ENCODE data around the gene KBTBD12. TPM values are rescaled to one million over a fixed set of nuclear protein-coding genes. Genes with fewer than 3 reads are reported as not detected.

KBTBD12 gene
- total and polyA plus RNA-seq, 2 experiments from 2014 or later = 0.02 to 0.66 TPM

DNA sequence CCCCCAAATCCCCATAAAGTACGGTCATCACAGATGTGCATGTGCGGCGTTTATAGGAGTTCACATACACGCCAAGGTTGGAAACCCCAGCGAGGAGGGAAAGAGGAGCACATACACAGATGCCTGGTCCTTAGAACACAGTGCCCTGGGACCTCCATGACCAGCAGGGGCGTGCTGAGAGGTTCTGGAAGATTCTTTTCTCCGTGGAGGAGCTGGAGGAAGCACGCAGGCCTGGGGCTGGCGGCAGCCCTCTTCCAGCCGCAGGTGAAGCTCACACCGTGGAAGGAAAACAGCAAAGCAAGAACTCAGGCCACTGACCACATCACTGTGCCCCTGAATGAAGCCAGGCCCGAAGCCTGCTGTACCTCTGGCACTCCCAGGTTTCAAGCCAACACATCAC is 76.2 kb downstream of the KBTBD12 start:
- Histone ChIP-seq H3K9me3 (ENCODE audit: low read depth) (no peaks in the 10 kb centered on the region), H3K4me3 (no peak overlapping the region), H3K27me3 (no peaks in the 10 kb centered on the region), H3K4me1 (ENCODE audit: low read depth) (no peaks in the 10 kb centered on the region), H3K36me3 (no peaks in the 10 kb centered on the region), H3K27ac (no peak overlapping the region)
- DNase-seq (ENCODE audit: low read depth in 1 of 2, low spot score in 1 of 2) = no peak
- no peak for TF ChIP-seq CTCF (IDR thresholded peaks at IDR 0.05; ENCODE audit: low read depth, low read length)

- Histone ChIP-seq H3K4me3 (no peak overlapping the region), H3K27me3 (no peaks in the 10 kb centered on the region), H3K27ac (no peak overlapping the region), H3K9me3 (ENCODE audit: low read depth) (no peaks in the 10 kb centered on the region), H3K4me1 (ENCODE audit: low read depth) (no peaks in the 10 kb centered on the region), H3K36me3 (no peaks in the 10 kb centered on the region)
- DNase-seq (ENCODE audit: low read depth in 1 of 2, low spot score in 1 of 2) = no peak
- TF ChIP-seq CTCF (IDR thresholded peaks at IDR 0.05; ENCODE audit: low read depth, low read length) = no peak
These were observed 76.6 kb downstream of the KBTBD12 start for GRCh38 chr3:127991681-127992080.

DNA sequence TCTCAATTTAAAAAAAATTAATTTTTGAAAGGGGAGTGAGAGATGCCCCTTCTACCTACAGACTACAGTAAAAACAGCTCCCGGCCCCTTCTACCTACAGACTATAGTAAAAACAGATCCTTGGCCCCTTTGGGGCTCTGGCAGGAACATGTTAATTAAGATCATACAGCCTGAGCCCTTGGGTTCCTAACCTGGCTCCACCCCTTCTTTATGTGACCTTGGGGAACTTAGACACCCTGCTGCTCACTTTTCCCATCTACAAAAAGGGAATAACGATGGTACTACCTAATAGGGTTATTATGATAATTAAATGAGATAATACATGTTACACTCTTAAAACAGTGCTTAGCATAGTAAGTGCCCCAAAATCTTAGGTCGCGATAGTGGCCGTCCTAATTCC is 77.1 kb downstream of the KBTBD12 start:
- no peak for DNase-seq (ENCODE audit: low read depth in 1 of 2, low spot score in 1 of 2)
- Histone ChIP-seq H3K36me3 (no peaks in the 10 kb centered on the region), H3K9me3 (ENCODE audit: low read depth) (no peaks in the 10 kb centered on the region), H3K4me1 (ENCODE audit: low read depth) (no peaks in the 10 kb centered on the region), H3K27ac (no peak overlapping the region), H3K27me3 (no peaks in the 10 kb centered on the region), H3K4me3 (no peak overlapping the region)
- TF ChIP-seq CTCF (IDR thresholded peaks at IDR 0.05; ENCODE audit: low read depth, low read length) = no peak

DNA sequence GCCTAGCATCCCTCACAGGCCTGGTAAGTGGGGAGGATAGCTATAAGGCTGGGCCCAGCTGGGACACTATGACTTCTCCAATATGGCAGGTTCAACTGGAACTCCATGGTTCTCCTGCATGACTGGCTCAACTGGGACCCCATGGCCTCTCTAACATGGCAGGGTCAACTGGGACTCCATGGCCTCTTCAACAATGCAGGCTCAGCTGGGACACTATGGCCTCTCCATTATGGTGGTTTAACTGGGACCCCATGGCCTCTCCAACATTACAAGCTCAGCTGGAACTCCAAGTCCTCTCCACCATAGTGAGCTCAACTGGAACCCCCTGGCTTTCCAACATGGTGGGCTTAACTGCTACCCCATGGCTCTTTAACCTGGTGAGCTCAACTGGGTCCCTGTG is 79.0 kb downstream of the KBTBD12 start:
- no peaks in the 10 kb centered on the region for H3K27me3 ChIP-seq
- no peak for TF ChIP-seq CTCF (IDR thresholded peaks at IDR 0.05; ENCODE audit: low read depth, low read length)
- no peaks in the 10 kb centered on the region for H3K36me3 ChIP-seq
- H3K9me3 ChIP-seq (ENCODE audit: low read depth) = no peaks in the 10 kb centered on the region
- H3K4me3 ChIP-seq = no peak overlapping the region
- no peaks in the 10 kb centered on the region for H3K4me1 ChIP-seq (ENCODE audit: low read depth)
- no peak overlapping the region for H3K27ac ChIP-seq
- no peak for DNase-seq (ENCODE audit: low read depth in 1 of 2, low spot score in 1 of 2)

GRCh38 chr3:127997016-127997415 is 82.0 kb downstream of the KBTBD12 start:
- H3K9me3 ChIP-seq (ENCODE audit: low read depth) = no peaks in the 10 kb centered on the region
- H3K36me3 ChIP-seq = no peaks in the 10 kb centered on the region
- no peak for DNase-seq (ENCODE audit: low read depth in 1 of 2, low spot score in 1 of 2)
- no peak for TF ChIP-seq CTCF (IDR thresholded peaks at IDR 0.05; ENCODE audit: low read depth, low read length)
- no peaks in the 10 kb centered on the region for H3K4me1 ChIP-seq (ENCODE audit: low read depth)
- no peak overlapping the region for H3K4me3 ChIP-seq
- no peaks in the 10 kb centered on the region for H3K27me3 ChIP-seq
- H3K27ac ChIP-seq = no peak overlapping the region

- no peak overlapping the region for H3K4me3 ChIP-seq
- H3K9me3 ChIP-seq (ENCODE audit: low read depth) = no peaks in the 10 kb centered on the region
- H3K36me3 ChIP-seq = no peaks in the 10 kb centered on the region
- TF ChIP-seq CTCF (IDR thresholded peaks at IDR 0.05; ENCODE audit: low read depth, low read length) = no peak
- DNase-seq (ENCODE audit: low read depth in 1 of 2, low spot score in 1 of 2) = no peak
- H3K4me1 ChIP-seq (ENCODE audit: low read depth) = no peaks in the 10 kb centered on the region
- H3K27ac ChIP-seq = no peak overlapping the region
- no peaks in the 10 kb centered on the region for H3K27me3 ChIP-seq
These were observed 82.9 kb downstream of the KBTBD12 start for GRCh38 chr3:127997961-127998360.

Measured in cardiac muscle cell (in vitro differentiated cells and primary cell).